ENCODE measurements around the gene ARHGEF7.

The ARHGEF7 gene

GRCh38 chr13:111304041-111304544 lies 189.0 kb downstream of the ARHGEF7 start:
- DNase-seq (ENCODE audit: low read depth), result no peak

- DNase-seq (ENCODE audit: low read depth), result no peak
These were observed 189.6 kb downstream of the ARHGEF7 start for GRCh38 chr13:111304603-111305289.

- DNase-seq (ENCODE audit: low read depth), result no peak
These were observed 198.0 kb downstream of the ARHGEF7 start for GRCh38 chr13:111312944-111313590.

GRCh38 chr13:111313911-111314425 lies 198.9 kb downstream of the ARHGEF7 start:
- no peak for DNase-seq (ENCODE audit: low read depth)

GRCh38 chr13:111314852-111315251 lies 199.7 kb downstream of the ARHGEF7 start:
- DNase-seq (ENCODE audit: low read depth), result no peak

- no peak for DNase-seq (ENCODE audit: low read depth)
These were observed 200.4 kb downstream of the ARHGEF7 start for GRCh38 chr13:111315347-111315995.

- no peak for DNase-seq (ENCODE audit: low read depth)
These were observed 201.1 kb downstream of the ARHGEF7 start for GRCh38 chr13:111316161-111316730.

- no peak for DNase-seq (ENCODE audit: low read depth)
These were observed 202.0 kb downstream of the ARHGEF7 start for GRCh38 chr13:111317042-111317550.

- DNase-seq (ENCODE audit: low read depth), result no peak
These were observed 202.6 kb downstream of the ARHGEF7 start for GRCh38 chr13:111317571-111318345.

- DNase-seq (ENCODE audit: low read depth), result no peak
These were observed 203.3 kb downstream of the ARHGEF7 start for GRCh38 chr13:111318386-111318785.

GRCh38 chr13:111319521-111319920 lies 204.4 kb downstream of the ARHGEF7 start:
- DNase-seq (ENCODE audit: low read depth), result no peak

GRCh38 chr13:111319998-111320911 lies 205.1 kb downstream of the ARHGEF7 start, which contains the start of gene TEX29:
TSS of gene TEX29 (plus strand) at chr13:111320642. CDS start at chr13:111320891, 249 bp downstream.
- no peak for DNase-seq (ENCODE audit: low read depth)

- no peak for DNase-seq (ENCODE audit: low read depth)
These were observed 207.1 kb downstream of the ARHGEF7 start for GRCh38 chr13:111322001-111322915.

GRCh38 chr13:111322916-111323331 lies 207.8 kb downstream of the ARHGEF7 start:
- DNase-seq (ENCODE audit: low read depth), result no peak

- DNase-seq (ENCODE audit: low read depth), result no peak
These were observed 208.4 kb downstream of the ARHGEF7 start for GRCh38 chr13:111323549-111323948.

- no peak for DNase-seq (ENCODE audit: low read depth)
These were observed 209.0 kb downstream of the ARHGEF7 start for GRCh38 chr13:111323950-111324651.

GRCh38 chr13:111324736-111325135 lies 209.6 kb downstream of the ARHGEF7 start:
- DNase-seq (ENCODE audit: low read depth), result no peak

GRCh38 chr13:111325146-111325890 lies 210.2 kb downstream of the ARHGEF7 start:
- no peak for DNase-seq (ENCODE audit: low read depth)

Data from T-helper 22 cell (primary cell).